Hindlimb muscle (tissue), 1 donor: ENCODE results near the gene USP40. TPM values are rescaled to one million over a fixed set of nuclear protein-coding genes. Genes with fewer than 3 reads are reported as not detected.

ENCODE experiments used
- DNase-seq: peaks from one replicate; pipeline ENCODE4 v3.0.0-alpha.2; 2013
- polyA plus RNA-seq: library from polyadenylated mRNA; unstranded; fragments of 120-200 nt; gene quantifications from one replicate; pipeline ENCODE4 v1.2.1, GENCODE V29; 2013; ENCODE audit not compliant: insufficient read length

The USP40 gene
- polyA plus RNA-seq, 1 donor, result 26.7 TPM

- DNase-seq, result no peak
These were observed 9.5 kb downstream of the USP40 start for GRCh38 chr2:233556881-233557736.

DNA sequence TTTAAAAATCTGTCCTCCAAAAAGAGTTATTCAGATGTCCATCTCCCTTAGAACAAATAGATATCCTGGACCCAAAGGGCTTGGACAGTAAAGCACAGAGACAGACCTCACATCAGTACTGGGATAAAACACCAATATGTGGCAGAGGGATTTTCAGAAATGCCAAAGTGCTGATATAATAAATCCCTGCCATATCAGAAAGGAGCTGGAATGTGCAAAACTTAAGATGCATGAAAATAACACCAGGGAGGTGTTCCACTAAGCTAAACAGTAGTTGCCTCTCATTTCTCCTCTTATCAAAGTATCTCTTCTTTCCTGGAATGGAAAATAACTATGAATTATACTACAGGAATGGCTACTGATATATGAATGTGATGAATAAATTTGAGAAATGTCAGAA lies 13.2 kb downstream of the USP40 start:
- DNase-seq, result no peak

DNA sequence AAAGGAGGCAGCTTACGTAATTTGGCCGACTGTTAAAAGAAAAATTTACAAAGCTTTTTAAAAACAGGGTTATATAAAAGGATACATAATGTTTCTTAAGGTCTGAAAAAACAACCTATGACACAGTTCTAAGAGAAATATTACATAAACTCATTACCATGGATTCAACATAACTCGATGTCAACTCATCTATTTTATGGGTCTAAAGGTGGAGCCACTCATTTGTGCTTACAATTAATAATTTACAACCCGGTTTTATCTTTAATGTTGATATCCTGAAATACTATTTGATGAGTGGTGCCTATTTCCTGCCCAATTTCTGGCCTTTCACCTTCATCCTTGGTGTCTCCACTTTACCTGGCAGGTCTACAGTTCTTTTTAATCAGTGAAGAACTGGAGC lies 15.1 kb downstream of the USP40 start:
- no peak for DNase-seq

DNA sequence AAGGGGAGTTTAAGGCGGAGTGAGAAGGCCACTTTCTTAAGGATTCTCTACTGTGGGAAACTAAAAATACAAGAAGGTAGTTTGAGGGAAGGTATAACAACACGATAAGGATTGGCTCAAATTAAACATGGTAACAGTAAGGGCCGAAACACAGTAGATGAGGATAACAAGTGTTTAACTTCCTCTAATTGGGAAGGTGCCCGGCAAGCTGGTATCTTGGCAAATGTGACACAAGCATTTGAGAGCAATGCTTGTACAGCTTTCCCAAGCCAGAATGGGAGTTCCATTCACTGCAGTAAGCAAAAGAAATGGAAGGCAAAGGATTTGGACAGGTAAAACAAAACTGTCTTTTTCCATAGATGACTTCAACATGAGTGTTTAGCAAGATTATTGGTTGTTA lies 19.8 kb downstream of the USP40 start:
- no peak for DNase-seq

DNA sequence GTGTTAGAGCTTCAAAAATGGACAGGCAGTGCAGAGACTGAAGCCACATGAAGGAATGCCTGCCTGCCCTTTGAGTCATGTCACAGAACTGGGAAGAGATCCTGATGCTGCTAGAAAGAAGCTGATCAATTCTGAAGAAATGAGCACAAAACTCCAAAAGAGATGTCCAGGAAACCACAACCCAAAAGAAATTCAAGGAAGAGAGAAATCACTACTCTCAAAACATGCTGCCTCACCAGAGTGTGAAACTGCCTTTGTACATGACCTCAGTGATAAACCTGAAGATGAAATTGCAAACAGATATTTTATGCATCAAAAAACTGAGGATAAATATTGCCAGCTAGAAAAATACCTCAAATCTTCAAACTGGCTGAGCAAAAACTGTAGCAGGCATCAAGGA lies 20.5 kb downstream of the USP40 start:
- no peak for DNase-seq

DNA sequence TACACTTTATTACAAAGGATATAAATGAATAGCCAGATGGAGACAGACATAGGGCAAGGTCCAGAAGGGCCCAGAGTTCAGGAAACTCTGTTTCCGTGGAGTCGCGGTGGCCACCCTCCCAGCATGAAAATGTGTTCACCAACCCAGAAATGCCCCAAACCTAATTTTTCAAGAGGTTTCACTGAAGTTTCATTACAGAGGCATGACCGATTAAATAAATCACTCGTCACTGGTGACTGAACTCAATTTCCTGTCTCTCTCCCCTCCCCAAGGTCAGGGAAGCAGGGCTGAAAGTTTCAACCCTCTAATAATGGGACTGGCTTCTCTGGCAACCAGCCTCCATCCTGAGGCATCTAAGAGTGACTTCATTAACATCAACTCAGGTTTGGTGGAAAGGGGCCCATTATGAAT lies 22.4 kb downstream of the USP40 start:
- DNase-seq, result no peak

- no peak for DNase-seq
These were observed 24.1 kb downstream of the USP40 start for GRCh38 chr2:233542507-233542906.

DNA sequence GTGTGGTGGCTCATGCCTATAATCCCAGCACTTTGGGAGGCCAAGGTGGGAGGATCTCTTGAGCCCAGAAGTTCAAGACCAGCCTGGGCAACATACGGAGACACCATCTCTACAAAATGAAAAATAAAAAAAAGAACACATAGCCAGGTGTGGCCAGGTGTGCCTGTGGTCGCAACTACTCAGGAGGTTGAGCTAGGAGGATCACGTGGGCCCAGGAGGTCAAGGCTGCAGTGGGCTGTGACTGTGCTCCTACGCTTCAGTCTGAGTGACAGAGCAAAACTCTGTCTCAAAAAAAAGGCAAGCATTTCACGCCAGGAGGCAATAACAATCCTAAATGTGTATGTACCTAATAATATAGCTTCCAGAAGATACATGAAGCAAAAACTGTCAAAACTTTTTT lies 27.8 kb downstream of the USP40 start:
- no peak for DNase-seq

DNA sequence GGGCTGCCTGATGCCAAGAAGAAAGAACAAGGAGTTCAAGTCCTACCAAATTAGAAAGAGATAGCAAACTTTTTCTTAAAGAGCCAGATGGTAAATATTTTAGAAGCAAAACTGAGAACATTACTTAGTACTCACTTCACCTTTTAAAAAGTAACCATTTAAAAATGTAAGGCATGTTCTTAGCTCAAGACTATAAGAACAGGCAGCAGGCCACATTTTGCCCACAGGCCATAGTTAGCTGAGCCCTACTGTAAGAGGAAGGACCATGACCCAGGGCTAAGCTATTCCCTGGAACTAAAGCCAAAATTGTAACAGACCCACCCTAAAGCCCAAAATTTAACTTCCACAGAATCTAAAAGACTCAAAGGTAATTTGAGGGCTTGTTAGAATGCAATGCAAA lies 31.3 kb downstream of the USP40 start:
- no peak for DNase-seq

DNA sequence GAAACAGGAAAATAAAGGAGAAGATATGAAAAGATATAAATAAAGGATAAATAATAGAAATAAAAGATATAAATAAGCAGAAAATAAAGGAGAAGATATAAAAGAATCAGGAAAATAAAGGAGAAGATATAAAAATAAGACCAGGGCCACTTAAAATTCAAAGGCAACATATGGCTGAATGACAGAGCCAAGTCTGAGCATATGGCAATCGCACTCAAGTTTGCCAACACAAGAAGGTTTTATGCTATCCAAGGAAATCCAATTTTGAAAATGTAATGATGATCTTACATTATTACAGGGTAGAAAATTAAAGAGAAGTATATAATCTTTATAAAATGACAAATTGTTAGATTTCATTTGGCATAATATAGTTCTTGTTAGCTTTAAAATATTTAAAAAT lies 33.6 kb downstream of the USP40 start:
- no peak for DNase-seq

DNA sequence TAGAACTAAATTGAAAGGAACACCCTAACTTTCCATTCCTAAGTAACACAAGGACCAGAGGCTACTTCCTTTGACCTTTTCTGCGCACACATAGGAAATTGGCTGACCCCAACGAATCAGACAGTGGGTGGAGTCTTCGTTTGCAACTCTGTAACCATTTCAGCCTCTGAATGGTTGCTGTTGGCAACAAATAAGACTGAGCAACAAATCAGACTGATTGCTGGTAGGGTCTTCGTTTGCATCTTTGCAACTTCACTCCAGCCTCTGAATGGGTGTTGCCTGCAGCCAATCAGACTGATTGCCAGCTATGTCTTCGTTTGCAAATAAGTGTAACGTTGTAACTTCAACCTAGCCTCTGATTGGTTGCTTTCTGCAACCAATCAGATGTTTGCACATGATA lies 34.6 kb downstream of the USP40 start:
- DNase-seq, result no peak

DNA sequence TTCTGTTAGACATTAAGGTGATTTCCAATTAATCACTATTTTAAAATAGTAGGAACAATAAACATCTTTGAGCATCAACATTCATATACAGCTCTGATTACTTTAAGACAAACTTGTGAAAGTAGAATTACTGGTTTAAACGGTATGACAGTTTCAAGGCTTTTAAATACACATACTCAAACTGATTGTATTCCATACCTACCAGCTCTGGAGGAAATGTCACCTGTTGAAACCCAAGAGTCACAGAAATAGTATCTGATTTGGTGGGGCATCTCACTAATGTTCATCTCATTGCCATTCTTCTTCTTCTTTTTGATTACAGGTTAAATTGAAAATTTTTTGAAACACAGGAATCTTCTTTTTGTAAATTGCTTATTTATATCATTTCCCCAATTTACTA lies 36.2 kb downstream of the USP40 start:
- no peak for DNase-seq

DNA sequence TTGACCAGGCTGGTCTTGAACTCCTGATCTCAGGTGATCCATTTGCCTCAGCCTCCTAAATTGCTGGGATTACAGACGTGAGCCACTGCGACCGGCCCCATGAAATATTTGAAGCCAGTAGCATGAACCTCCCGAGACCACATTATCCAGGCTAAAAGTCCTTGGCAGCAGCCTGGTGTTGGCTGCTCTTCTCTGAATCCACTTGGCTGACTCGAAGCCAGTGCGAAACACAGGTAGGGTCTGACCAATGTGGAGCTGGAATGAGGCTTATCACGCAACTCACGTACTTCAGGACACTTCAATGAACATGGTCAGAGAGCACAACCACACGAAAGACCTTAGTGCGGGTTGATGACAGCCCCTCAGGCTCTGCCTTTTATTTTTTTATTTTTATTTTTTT lies 38.4 kb downstream of the USP40 start:
- no peak for DNase-seq

DNA sequence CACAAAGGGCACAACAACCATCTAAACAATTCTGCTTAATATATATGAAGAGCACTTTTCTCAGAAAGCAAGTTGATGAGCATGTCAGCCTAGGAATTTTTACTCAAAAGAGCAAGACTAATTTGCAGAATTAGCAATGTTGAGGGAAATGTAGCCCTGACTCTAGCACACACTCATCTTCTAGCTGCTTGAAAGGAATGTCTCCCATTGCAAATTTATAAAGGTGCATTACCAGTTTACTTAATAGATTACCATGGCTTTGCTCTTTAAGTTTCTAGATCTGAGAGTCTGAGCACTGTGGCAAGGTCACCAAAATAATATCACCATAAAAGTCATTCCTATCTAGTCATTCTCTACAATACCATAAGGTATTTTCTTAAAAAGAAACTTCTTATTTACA lies 40.8 kb downstream of the USP40 start:
- DNase-seq, result no peak

GRCh38 chr2:233519787-233520611 lies 46.6 kb downstream of the USP40 start:
- DNase-seq, result no peak

- DNase-seq, result no peak
These were observed 52.5 kb downstream of the USP40 start for GRCh38 chr2:233513953-233514655.

DNA sequence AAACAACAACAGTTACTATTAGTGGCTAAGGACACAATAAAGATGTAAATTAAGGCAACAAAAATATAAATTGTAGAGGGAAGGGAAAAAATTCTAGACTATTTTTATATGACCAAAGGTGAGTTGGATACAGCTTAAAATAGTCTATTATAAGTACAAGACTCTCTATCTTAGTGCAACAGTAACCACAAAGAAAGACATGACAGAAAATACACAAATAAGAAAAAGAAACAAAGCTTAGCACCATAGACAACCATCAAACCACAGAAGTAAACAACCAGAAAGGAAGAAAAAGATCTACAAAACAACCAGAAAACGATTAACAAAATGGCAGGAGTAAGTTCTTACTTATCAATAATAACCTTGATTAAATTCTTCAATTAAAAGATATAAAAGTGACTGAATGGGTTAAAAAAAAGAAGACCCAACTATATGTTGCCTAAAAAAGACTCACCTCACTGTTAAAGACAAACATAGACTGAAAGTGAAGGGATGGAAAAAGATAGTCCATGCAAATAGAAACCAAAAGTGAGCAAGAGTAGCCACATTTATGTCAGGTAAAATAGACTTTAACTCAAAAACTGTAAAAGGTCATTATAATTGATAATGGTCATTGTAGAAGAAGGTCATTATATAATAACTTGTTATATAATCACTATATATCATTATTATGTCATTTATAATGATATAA lies 62.5 kb downstream of the USP40 start:
- no peak for DNase-seq

DNA sequence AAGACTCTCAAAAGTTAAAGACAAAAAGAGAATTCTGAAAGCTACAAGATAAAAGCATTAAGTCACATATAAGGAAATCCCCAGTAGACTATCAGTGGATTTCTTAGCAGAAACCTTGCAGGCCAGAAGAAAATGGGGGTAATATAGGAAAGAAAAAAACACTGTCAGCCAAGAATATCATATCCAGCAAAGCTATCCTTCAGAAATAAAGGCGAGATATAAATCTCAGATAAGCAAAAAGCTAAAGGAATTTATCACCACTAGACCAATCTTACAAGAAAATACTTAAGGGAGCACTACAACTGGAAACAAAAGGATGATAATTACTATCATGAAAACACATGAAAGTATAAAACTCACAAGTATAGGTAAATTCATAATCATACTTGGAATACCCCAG lies 63.1 kb downstream of the USP40 start:
- DNase-seq, result no peak

GRCh38 chr2:233501198-233502076 lies 65.1 kb downstream of the USP40 start:
- DNase-seq, result no peak

DNA sequence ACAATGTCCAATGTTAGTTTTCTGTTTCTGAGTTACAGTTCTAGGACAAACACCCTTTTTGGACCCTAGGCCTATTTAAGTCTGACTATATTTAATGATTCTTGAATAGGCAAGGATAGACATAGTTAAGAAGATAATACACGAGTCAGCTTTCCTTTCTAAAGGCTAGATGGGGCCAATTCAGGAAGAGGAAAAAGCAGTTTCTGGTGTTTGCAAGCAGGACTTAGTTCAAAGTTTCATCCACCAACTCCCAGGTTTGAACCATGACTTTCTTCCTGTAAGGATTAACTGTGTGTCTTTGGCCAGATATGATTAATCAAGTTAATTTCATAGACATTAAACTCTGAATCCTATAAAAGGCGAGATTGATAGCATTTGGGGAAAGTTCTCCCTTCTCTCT lies 66.7 kb downstream of the USP40 start:
- no peak for DNase-seq

GRCh38 chr2:233498126-233498525 lies 68.5 kb downstream of the USP40 start:
- DNase-seq, result no peak

GRCh38 chr2:233497692-233498091 lies 68.9 kb downstream of the USP40 start:
- DNase-seq, result no peak
